ENCODE results near the gene MAN2A2.
"Not testable (repeated sequence)": the region's sequence is repeated elsewhere in the genome, so short reads cannot be mapped to it uniquely, and the experiment has no call there.

The MAN2A2 gene

GRCh38 chr15:90905306-90906180 lies 2.4 kb downstream of the MAN2A2 start:
- no peak for DNase-seq

GRCh38 chr15:90906181-90906849 lies 3.2 kb downstream of the MAN2A2 start:
- DNase-seq = no peak

DNA sequence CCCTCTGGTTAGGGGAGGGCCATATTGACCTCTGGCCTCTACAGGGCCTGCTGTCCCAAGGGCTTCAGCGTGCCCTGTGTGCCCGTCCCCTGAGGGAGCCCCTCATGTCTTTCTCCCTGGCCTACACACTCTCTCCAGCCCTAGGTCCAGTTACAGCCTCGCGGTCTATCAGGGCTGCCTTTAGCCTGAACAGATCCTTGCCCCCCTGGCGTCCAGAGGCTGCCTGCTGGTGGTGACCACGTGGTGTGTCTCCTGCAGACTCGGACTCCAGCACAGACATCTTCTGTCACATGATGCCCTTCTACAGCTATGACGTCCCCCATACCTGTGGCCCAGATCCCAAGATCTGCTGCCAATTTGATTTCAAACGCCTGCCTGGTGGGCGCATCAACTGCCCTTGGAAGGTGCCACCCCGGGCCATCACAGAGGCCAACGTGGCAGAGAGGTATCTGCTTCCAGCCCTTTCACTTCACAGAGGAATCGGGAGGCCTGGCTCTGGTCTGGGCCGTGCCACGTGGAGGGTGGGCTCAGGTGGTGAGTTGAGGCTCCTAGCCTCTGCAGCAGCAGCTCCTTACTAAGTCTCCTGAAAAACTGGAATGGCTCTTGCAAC lies 4.1 kb downstream of the MAN2A2 start:
- no peak for DNase-seq

GRCh38 chr15:90907838-90908507 lies 4.9 kb downstream of the MAN2A2 start:
- no peak for DNase-seq

GRCh38 chr15:90909449-90909848 lies 6.3 kb downstream of the MAN2A2 start:
- DNase-seq = not testable (repeated sequence)

DNA sequence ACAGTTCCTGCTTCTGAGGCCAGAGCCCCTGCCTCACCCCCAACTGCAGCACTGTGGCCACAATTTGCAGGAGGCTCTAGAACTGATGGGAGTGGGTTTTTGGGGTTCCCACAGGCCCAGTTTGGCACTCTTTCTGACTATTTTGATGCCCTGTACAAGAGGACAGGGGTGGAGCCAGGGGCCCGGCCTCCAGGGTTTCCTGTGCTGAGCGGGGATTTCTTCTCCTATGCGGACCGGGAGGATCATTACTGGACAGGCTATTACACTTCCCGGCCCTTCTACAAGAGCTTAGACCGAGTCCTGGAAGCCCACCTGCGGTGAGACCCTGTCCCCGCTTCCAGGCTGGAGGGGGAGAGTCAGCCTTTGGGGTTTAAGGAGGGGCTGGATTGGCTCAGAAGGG lies 6.9 kb downstream of the MAN2A2 start:
- no peak for DNase-seq

DNA sequence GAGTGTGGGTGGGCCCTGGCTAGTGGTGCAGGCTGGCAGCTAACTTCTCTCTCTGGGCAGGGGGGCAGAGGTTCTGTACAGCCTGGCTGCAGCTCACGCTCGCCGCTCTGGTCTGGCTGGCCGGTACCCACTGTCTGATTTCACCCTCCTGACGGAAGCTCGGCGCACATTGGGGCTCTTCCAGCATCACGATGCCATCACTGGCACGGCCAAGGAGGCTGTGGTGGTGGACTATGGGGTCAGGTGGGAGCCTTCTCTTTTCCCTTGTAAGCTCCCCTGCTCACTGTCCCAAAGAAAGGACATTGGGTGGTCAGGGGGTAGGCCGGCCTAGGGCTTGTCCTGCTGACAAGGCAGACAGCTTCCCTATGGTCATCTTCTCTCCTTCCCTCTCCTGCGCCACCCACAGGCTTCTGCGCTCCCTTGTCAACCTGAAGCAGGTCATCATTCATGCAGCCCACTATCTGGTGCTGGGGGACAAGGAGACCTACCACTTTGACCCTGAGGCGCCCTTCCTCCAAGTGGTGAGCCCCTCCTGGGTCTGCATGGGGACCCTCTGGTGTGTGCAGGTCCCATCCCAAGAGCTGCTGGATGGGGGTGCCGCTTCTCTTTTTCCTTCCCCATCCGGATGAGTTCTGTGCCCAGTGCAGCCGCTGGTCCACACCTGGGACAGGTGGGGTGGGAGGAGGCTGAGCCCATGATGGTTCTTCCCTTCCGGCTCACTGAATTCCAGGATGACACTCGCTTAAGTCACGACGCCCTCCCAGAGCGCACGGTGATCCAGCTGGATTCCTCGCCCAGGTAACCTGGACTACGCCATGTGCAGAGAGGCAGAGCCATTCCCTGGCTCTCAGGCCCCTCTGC lies 7.6 kb downstream of the MAN2A2 start:
- no peak for DNase-seq

DNA sequence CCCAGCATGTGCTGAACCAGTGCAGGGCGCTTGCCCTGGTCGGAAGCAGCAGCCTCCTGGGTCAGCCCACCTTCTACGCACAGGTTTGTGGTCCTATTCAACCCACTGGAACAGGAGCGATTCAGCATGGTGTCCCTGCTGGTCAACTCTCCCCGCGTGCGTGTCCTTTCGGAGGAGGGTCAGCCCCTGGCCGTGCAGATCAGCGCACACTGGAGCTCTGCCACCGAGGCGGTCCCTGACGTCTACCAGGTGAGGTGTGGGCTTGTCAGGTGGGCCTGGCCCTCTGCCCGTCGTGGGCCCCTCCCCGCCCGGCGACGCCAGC lies 8.2 kb downstream of the MAN2A2 start:
- no peak for DNase-seq

GRCh38 chr15:90911906-90912769 lies 9.0 kb downstream of the MAN2A2 start:
- DNase-seq = no peak

DNA sequence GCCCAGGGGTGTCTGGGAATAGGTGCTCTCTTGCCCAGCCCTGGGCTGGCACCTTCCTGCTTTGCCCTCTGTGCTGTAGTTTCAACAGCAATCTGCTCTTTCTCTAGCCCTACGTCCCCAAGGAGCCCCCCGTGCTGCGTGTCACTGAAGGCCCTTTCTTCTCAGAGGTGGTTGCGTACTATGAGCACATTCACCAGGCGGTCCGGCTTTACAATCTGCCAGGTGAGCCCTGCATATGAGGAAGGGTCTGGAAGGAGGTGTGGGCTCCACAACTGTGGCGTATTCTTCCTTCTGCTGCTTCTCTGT lies 9.6 kb downstream of the MAN2A2 start:
- no peak for DNase-seq

DNA sequence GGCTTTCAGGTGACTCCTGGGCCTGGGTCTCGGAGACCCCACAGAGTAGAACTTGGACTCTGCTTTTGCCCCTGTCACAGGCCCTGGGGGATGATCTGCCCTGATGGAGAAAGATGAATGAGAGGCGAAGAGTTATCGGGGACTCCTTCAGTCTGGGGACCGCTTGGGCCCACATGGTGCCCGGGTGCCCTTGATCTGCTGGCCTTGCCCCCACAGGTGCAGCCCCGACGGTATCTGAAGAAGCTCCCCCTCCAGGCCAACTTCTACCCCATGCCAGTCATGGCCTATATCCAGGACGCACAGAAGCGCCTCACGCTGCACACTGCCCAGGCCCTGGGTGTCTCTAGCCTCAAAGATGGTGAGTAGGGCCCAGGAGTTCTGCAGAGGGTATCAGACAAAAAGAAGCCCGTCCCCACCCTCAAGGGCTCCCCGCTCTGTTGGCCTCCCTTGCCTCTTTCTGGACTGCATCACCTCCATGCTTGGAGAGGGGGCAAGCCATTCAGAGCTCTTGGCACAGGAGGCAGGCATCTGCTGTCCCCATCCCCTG lies 10.4 kb downstream of the MAN2A2 start:
- DNase-seq = no peak

DNA sequence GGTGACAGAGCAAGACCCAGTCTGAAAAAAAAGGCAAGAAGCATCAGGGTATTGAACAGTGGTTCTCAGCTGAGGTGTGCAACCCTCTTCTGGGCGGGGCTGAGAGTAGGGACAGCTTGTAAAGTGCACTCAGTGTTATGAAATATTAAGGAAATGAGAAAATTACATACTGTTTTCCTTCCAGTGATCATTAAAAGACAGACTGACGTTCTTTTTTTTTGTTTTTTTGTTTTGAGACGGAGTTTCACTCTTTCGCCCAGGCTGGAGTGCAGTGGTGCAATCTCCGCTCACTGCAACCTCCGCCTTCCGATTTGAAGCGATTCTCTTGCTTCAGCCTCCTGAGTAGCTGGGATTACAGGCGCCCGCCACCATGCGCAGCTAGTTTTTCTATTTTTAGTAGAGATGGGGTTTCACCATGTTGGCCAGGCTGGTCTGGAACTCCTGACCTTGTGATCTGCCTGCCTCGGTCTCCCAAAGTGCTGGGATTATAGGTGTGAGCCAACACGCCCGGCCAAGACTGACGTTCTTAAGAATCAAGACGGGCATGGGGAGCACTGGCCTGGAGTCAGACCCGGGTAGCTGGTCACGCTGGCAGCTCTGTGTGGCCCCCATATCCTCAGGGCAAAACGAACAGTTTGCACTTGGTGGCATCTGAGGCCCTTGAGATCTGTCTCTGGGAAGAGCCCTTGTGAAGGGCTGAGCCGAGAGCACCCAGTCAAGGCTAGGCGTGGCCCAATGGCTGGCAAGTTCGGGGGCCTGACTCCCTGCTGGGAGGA lies 11.4 kb downstream of the MAN2A2 start:
- no peak for DNase-seq

DNA sequence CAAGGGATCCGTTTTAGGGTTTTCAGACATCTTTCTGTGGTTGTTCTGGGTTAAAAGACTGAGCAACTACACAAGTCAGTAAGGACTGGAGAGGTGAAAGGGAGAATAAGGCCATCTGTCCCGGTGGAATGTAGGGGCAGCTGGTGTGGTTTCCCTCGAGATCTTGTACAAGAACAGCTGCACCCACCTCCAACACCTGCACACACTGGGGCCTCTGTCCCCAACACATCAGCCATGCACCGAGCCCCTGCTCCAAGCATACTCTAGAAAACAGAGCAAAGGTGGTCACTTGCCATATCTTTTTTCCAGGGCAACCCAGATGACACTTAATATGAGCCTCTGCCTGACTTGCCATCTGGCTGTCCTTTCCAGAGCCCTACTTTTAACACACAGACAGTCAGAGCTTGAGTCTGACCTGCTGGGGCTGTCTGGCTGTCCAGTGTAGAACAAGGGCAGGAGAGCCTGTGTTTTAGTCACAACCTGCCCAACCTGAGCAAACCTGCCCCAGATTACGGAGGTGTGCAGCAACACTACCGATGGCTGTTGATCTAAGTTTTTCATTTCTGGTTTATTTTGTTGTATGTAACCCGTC lies 12.2 kb downstream of the MAN2A2 start:
- DNase-seq = no peak

GRCh38 chr15:90915808-90916440 lies 12.8 kb downstream of the MAN2A2 start:
- no peak for DNase-seq

GRCh38 chr15:90916461-90916860 lies 13.4 kb downstream of the MAN2A2 start:
- DNase-seq = no peak

DNA sequence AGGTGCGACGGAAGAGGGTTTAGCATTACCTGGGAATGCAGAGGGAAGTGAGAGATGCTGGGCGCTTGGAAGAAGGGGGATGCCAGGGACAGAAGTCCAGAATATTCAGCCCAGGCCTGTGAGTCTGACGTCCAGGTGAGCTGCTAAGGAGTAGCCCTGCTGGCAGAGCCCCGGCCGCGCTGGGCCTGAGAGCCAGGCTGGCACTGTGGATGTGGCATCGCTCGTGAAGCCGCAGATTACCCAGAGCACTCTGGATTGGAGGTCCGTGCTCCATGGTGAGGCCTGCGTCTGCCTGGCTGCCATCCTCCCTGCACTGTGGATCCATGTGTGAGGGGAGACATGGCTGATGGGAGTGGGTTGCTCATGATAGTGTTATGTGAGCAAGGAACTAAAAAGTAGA lies 14.5 kb downstream of the MAN2A2 start:
- DNase-seq = no peak

DNA sequence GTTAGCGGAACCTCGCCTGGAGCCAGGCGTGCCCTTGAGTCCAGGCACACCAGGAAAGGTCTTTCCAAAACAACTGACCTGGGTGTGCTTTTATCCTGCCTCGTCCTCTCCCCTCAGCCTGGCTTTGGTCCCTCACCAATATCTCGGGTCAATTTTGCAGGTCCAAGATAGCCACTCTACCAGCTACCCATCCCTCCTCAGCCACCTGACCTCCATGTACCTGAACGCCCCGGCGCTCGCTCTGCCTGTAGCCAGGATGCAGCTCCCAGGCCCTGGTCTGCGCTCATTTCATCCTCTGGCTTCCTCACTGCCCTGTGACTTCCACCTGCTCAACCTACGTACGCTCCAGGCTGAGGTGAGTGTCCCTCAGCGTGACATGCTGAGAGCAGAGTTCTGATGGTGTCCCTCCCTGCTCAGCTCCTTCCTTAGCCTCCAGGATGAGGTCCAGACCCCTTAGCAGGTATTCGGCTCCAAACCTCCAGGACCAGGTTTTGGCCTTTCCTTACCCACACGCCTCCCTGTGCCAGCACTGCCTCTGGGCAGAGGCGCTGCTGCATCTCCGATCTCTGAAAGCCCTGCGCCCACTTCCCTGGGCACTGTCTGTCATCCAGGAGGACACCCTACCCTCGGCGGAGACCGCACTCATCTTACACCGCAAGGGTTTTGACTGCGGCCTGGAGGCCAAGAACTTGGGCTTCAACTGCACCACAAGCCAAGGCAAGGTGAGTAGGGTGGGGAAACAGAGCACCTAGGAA lies 15.1 kb downstream of the MAN2A2 start:
- no peak for DNase-seq

DNA sequence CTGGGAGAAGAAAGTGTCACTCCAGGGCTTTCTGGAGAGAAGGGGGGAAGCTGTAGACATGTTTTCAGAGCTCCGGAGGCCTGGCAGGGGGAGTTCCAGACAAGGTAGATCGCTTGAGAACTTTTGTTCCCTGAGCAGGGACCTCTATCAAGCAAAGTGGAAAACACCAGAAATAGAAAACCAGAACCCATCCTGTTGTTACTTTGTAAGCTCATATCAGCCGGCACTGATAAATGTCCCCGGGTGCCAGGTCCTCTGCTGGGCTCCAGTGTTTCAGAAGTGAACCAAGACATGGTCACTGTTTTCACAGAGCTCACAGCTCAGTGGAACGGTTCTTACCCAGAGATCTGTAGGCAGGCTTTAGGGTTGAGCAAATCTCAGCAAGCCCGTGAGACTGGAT lies 15.7 kb downstream of the MAN2A2 start:
- no peak for DNase-seq

DNA sequence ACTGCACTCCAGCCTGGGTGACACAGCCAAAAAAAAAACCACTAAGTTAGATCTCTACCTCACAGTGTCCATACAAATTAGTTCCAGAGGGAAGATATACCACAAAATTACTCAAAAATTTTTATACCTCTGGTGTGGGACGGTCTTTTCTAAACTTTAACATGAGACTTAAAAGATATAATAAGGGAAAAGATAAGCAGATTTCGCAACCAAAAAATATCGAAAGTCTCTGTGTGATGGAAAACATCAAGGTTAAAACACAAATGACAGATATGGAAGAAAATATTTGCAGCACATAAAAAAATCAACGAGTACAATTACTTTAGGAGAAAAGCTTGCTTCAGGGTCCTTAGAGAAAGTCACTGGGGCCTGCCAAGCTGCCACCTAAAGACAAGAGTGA lies 18.8 kb downstream of the MAN2A2 start:
- DNase-seq = no peak

All from effector CD8-positive, alpha-beta T cell (primary cell).